WTC11 (cell line): ENCODE data around the gene CARS1. TPM values are rescaled to one million over a fixed set of nuclear protein-coding genes. Genes with fewer than 3 reads are reported as not detected.

Experiments used
- ATAC-seq: fragments of 200-7000 bp; cut with Tn5 transposase; 2 replicates; pipeline ENCODE4 v1.10.0; 2021; ENCODE audit warnings: mild to moderate bottlenecking, moderate library complexity
- CTCF ChIA-PET: fragments of 300-600 bp; sonication (Branson Sonifier 250); formaldehyde crosslinking; loops from one replicate; lab custom pipeline; 2021; ENCODE audit warnings: antibody characterized with exemption; lab: Charles Lee
- POLR2A ChIA-PET: fragments of 350-600 bp; sonication (Branson Sonifier 250); formaldehyde crosslinking; loops from one replicate; lab custom pipeline; 2021; ENCODE audit warnings: antibody characterized with exemption; lab: Charles Lee
- DNase-seq: peaks from one replicate; pipeline ENCODE4 v3.0.0; 2021; ENCODE audit warnings: low spot score
- H3K27ac Mint-ChIP-seq: 2 replicates; pipeline ENCODE4 v1.8.0; 2021; ENCODE audit warnings: mixed read lengths
- H3K27me3 Mint-ChIP-seq: 2 replicates; pipeline ENCODE4 v1.8.0; 2021; ENCODE audit warnings: low read depth, mild to moderate bottlenecking, moderate library complexity, mixed read lengths
- H3K36me3 Mint-ChIP-seq: 2 replicates; pipeline ENCODE4 v1.8.0; 2021; ENCODE audit warnings: mixed read lengths
- H3K4me1 Mint-ChIP-seq: 2 replicates; pipeline ENCODE4 v1.8.0; 2022; ENCODE audit warnings: mixed read lengths
- H3K4me3 Mint-ChIP-seq: 2 replicates; pipeline ENCODE4 v1.8.0; 2021; ENCODE audit warnings: mild to moderate bottlenecking, moderate library complexity, mixed read lengths
- H3K9me3 Mint-ChIP-seq: 2 replicates; pipeline ENCODE4 v1.8.0; 2021; ENCODE audit warnings: mixed read lengths
- ELF4 ChIP-seq: sonication (generic); formaldehyde crosslinking; IDR thresholded peaks from 2 replicates; pipeline ENCODE4 v1.8.1; 2022; ENCODE audit warnings: low read depth, mild to moderate bottlenecking, moderate library complexity, missing genetic modification reagents
- GTF2I ChIP-seq: fragments of 250-450 bp; sonication (Bioruptor Pico); conservative IDR thresholded peaks from 2 replicates; pipeline ENCODE4 v1.4.0; 2021; ENCODE audit warnings: mild to moderate bottlenecking
- HMGA2 ChIP-seq: fragments of 250-450 bp; sonication (Bioruptor Pico); IDR thresholded peaks from 2 replicates; pipeline ENCODE4 v1.4.0; 2021; ENCODE audit warnings: mild to moderate bottlenecking, moderate library complexity
- JUN ChIP-seq: sonication (generic); formaldehyde crosslinking; IDR thresholded peaks from 2 replicates; pipeline ENCODE4 v1.8.0; 2023; ENCODE audit warnings: mild to moderate bottlenecking, missing genetic modification reagents
- MYBL2 ChIP-seq: sonication (generic); formaldehyde crosslinking; IDR thresholded peaks from 2 replicates; pipeline ENCODE4 v1.8.1; 2023; ENCODE audit warnings: mild to moderate bottlenecking, moderate library complexity, missing genetic modification reagents
- NFE2L1 ChIP-seq: sonication (generic); formaldehyde crosslinking; IDR thresholded peaks from 2 replicates; pipeline ENCODE4 v1.8.1; 2023; ENCODE audit warnings: missing genetic modification reagents
- NR2C2 ChIP-seq: sonication (generic); formaldehyde crosslinking; IDR thresholded peaks from 2 replicates; pipeline ENCODE4 v1.8.0; 2022; ENCODE audit warnings: mild to moderate bottlenecking, missing genetic modification reagents
- NR3C1 ChIP-seq: sonication (generic); formaldehyde crosslinking; conservative IDR thresholded peaks from 2 replicates; pipeline ENCODE4 v1.8.1; 2023; ENCODE audit warnings: low read depth, mild to moderate bottlenecking, missing genetic modification reagents
- OVOL2 ChIP-seq: fragments of 250-450 bp; sonication (Bioruptor Pico); IDR thresholded peaks from 2 replicates; pipeline ENCODE4 v1.9.0; 2021; ENCODE audit warnings: mild to moderate bottlenecking, borderline replicate concordance
- PRRX2 ChIP-seq: fragments of 250-450 bp; sonication (Bioruptor Pico); IDR thresholded peaks from 2 replicates; pipeline ENCODE4 v1.8.0; 2021; ENCODE audit warnings: mild to moderate bottlenecking
- SOX15 ChIP-seq: fragments of 250-450 bp; sonication (Bioruptor Pico); IDR thresholded peaks from 2 replicates; pipeline ENCODE4 v1.9.0; 2021; ENCODE audit warnings: mild to moderate bottlenecking
- SP1 ChIP-seq: sonication (generic); formaldehyde crosslinking; conservative IDR thresholded peaks from 2 replicates; pipeline ENCODE4 v1.8.1; 2022; ENCODE audit warnings: missing genetic modification reagents
- TEAD1 ChIP-seq: sonication (generic); formaldehyde crosslinking; IDR thresholded peaks from 2 replicates; pipeline ENCODE4 v1.8.0; 2022; ENCODE audit warnings: mild to moderate bottlenecking, missing genetic modification reagents
- ZNF396 ChIP-seq: fragments of 250-450 bp; sonication (Bioruptor Pico); IDR thresholded peaks from 2 replicates; pipeline ENCODE4 v1.8.0; 2021; ENCODE audit warnings: mild to moderate bottlenecking, moderate library complexity, borderline replicate concordance
- ZNF671 ChIP-seq: fragments of 250-450 bp; sonication (Bioruptor Pico); IDR thresholded peaks from 2 replicates; pipeline ENCODE4 v1.8.0; 2021; ENCODE audit warnings: mild to moderate bottlenecking
- total RNA-seq: library from RNA; stranded (reverse); gene quantifications from 3 replicates; pipeline ENCODE4 v1.2.3, GENCODE V29; 2021
- TF ChIP-seq, protein P1 (sequence below): fragments of 250-450 bp; sonication (Bioruptor Pico); IDR thresholded peaks from 2 replicates; pipeline ENCODE4 v2.1.2; 2022; ENCODE audit warnings: mild to moderate bottlenecking, moderate library complexity
- TF ChIP-seq, protein P2 (sequence below): sonication (generic); formaldehyde crosslinking; IDR thresholded peaks from 2 replicates; pipeline ENCODE4 v1.8.1; 2023; ENCODE audit warnings: mild to moderate bottlenecking, missing genetic modification reagents, moderate library complexity
- TF ChIP-seq, protein P3 (sequence below): sonication (generic); formaldehyde crosslinking; IDR thresholded peaks from 2 replicates; pipeline ENCODE4 v1.8.1; 2022; ENCODE audit warnings: low read depth, missing genetic modification reagents, borderline replicate concordance
- TF ChIP-seq, protein P4 (sequence below): sonication (generic); formaldehyde crosslinking; IDR thresholded peaks from 2 replicates; pipeline ENCODE4 v1.8.1; 2022; ENCODE audit warnings: mild to moderate bottlenecking, missing genetic modification reagents, moderate library complexity, borderline replicate concordance
- TF ChIP-seq, protein P5 (sequence below): sonication (generic); formaldehyde crosslinking; IDR thresholded peaks from 2 replicates; pipeline ENCODE4 v1.8.0; 2022; ENCODE audit warnings: mild to moderate bottlenecking, missing genetic modification reagents
- TF ChIP-seq, protein P6 (sequence below): sonication (generic); formaldehyde crosslinking; IDR thresholded peaks from 2 replicates; pipeline ENCODE4 v1.8.0; 2023; ENCODE audit warnings: missing genetic modification reagents, mild to moderate bottlenecking, borderline replicate concordance

CARS1 gene
- total RNA-seq, 1 experiment from 2014 or later, result 92.0 TPM

DNA sequence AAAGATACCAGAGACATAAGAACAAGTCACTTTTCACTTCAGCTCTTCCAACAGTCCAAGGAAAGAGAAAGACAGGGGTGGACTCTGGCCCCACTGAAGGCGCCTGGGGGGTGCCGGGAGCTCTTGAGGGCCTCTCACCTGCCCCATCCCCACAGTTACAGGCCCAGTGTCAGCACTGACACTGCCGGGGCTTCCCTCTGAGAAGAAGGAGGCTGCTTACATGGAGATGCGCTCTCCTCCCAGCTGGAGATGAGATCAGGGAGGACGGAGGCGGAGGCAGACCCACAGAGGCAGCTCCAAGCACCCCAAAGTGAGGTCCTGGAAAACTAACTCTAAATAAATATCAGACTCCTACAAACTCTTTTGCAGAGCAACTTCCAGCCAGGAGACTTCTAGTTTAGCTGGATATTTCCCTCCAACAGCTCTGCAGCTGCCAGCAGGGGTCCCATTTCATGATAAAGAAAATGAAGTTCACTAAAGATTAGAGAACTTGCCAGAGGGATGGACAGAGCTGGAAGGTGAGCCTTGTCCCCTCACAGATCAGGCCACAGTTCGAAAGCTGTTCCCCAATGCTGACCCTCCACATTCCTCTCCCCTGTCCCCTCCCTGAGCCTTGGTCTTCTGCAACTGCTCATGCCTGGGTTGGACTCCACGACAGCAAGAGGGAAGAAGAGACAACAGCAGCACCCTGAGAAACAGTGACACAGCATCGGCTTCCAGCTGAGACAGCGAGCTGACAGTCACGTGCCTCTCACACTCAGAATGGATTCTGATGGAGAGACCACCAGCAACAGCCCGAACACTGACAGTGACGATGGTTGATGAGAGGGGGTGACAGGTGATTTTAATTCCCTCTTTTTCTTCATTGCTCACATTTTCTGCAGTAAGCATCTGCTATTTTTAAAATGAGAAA lies 5.8 kb downstream of the CARS1 start:
- Mint-ChIP-seq H3K27me3 (no peaks in the 10 kb centered on the region; the same call in 1 of the 2 replicates), H3K36me3 (peaks cover 14% of the 10 kb centered on the region; the same call in 1 of the 2 replicates), H3K4me1 (peaks cover 40% of the 10 kb centered on the region), H3K4me3 (peak overlapping the region; percentile 8; the same call in 1 of the 2 replicates), H3K9me3 (no peaks in the 10 kb centered on the region), H3K27ac (peak overlapping the region; percentile 85)
- CTCF ChIA-PET, result interaction anchor here (1.0 to 2.7 kb wide), 4 partner anchors 15 to 44 kb away, joined by 3 to 23 read pairs (median 4); no protein-coding TSS in a partner anchor
- DNase-seq, result no peak
- peak; percentile 19 for ATAC-seq
- POLR2A ChIA-PET, result no interaction called here
- TF ChIP-seq, protein P1, sequence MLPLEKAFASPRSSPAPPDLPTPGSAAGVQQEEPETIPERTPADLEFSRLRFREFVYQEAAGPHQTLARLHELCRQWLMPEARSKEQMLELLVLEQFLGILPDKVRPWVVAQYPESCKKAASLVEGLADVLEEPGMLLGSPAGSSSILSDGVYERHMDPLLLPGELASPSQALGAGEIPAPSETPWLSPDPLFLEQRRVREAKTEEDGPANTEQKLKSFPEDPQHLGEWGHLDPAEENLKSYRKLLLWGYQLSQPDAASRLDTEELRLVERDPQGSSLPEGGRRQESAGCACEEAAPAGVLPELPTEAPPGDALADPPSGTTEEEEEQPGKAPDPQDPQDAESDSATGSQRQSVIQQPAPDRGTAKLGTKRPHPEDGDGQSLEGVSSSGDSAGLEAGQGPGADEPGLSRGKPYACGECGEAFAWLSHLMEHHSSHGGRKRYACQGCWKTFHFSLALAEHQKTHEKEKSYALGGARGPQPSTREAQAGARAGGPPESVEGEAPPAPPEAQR (CRISPR knock-in tag), result no peak
- TF ChIP-seq NFE2L1 (CRISPR knock-in tag), result peak; percentile 43; the same call in 1 of the 2 replicates
- no peak for TF ChIP-seq TEAD1 (CRISPR knock-in tag)
- TF ChIP-seq NR3C1, result no peak
- TF ChIP-seq, protein P2, sequence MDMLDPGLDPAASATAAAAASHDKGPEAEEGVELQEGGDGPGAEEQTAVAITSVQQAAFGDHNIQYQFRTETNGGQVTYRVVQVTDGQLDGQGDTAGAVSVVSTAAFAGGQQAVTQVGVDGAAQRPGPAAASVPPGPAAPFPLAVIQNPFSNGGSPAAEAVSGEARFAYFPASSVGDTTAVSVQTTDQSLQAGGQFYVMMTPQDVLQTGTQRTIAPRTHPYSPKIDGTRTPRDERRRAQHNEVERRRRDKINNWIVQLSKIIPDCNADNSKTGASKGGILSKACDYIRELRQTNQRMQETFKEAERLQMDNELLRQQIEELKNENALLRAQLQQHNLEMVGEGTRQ (CRISPR knock-in tag), result peak; percentile 66
- TF ChIP-seq, protein P3, sequence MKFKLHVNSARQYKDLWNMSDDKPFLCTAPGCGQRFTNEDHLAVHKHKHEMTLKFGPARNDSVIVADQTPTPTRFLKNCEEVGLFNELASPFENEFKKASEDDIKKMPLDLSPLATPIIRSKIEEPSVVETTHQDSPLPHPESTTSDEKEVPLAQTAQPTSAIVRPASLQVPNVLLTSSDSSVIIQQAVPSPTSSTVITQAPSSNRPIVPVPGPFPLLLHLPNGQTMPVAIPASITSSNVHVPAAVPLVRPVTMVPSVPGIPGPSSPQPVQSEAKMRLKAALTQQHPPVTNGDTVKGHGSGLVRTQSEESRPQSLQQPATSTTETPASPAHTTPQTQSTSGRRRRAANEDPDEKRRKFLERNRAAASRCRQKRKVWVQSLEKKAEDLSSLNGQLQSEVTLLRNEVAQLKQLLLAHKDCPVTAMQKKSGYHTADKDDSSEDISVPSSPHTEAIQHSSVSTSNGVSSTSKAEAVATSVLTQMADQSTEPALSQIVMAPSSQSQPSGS, result no peak
- no peak for TF ChIP-seq ELF4 (CRISPR knock-in tag)
- no peak for TF ChIP-seq SP1 (CRISPR knock-in tag)
- no peak for TF ChIP-seq JUN (CRISPR knock-in tag)
- TF ChIP-seq NR2C2, result no peak

DNA sequence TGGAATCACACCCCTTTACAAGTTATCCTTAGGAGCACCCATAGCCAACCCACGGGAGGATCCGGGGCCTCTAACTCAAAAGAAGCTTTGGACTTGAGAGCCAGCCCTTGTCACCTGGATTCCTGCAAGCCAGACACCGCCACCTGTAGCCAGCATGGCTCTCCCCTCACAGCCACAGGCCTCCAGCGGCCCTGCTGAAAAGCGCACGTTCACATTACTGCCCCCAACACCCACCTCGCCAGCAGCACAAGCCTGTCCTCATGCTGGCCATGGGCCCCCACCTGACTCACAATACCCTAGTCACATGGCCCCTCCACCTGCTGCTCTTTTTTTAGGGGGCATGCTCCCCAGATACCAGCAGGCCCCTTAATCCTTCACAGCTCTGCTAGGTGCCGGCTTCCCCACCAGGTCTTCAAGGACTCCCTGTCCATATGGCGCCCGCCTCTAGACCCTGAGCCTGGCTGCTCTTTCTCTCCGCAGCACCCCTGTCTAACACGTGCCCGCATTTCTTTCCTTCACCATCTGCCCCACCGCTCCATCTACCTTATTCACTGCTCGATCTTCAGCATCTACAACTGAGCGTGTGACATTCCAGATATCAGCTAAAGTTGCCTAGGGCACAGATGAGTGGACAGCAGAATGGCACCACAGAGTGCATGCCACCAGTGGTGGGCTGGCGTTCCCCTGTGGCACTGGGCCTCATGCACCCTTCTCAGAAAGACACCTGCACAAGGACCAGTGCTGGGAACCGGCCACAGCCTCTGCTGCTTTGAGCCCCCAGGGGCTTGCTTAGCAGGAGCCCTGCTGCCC lies 6.6 kb downstream of the CARS1 start:
- TF ChIP-seq ZNF396 (CRISPR knock-in tag), result no peak
- TF ChIP-seq OVOL2 (CRISPR knock-in tag), result no peak
- no peak for TF ChIP-seq SOX15 (CRISPR knock-in tag)
- TF ChIP-seq GTF2I (CRISPR knock-in tag), result no peak
- no peak for TF ChIP-seq ZNF671 (CRISPR knock-in tag)
- TF ChIP-seq, protein P4, sequence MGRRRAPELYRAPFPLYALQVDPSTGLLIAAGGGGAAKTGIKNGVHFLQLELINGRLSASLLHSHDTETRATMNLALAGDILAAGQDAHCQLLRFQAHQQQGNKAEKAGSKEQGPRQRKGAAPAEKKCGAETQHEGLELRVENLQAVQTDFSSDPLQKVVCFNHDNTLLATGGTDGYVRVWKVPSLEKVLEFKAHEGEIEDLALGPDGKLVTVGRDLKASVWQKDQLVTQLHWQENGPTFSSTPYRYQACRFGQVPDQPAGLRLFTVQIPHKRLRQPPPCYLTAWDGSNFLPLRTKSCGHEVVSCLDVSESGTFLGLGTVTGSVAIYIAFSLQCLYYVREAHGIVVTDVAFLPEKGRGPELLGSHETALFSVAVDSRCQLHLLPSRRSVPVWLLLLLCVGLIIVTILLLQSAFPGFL (CRISPR knock-in tag), result no peak
- TF ChIP-seq, protein P5, sequence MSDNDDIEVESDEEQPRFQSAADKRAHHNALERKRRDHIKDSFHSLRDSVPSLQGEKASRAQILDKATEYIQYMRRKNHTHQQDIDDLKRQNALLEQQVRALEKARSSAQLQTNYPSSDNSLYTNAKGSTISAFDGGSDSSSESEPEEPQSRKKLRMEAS, result no peak
- no peak for TF ChIP-seq HMGA2
- TF ChIP-seq NR2C2, result no peak
- no peak for TF ChIP-seq PRRX2 (CRISPR knock-in tag)
- TF ChIP-seq MYBL2 (CRISPR knock-in tag), result no peak
- TF ChIP-seq, protein P6, sequence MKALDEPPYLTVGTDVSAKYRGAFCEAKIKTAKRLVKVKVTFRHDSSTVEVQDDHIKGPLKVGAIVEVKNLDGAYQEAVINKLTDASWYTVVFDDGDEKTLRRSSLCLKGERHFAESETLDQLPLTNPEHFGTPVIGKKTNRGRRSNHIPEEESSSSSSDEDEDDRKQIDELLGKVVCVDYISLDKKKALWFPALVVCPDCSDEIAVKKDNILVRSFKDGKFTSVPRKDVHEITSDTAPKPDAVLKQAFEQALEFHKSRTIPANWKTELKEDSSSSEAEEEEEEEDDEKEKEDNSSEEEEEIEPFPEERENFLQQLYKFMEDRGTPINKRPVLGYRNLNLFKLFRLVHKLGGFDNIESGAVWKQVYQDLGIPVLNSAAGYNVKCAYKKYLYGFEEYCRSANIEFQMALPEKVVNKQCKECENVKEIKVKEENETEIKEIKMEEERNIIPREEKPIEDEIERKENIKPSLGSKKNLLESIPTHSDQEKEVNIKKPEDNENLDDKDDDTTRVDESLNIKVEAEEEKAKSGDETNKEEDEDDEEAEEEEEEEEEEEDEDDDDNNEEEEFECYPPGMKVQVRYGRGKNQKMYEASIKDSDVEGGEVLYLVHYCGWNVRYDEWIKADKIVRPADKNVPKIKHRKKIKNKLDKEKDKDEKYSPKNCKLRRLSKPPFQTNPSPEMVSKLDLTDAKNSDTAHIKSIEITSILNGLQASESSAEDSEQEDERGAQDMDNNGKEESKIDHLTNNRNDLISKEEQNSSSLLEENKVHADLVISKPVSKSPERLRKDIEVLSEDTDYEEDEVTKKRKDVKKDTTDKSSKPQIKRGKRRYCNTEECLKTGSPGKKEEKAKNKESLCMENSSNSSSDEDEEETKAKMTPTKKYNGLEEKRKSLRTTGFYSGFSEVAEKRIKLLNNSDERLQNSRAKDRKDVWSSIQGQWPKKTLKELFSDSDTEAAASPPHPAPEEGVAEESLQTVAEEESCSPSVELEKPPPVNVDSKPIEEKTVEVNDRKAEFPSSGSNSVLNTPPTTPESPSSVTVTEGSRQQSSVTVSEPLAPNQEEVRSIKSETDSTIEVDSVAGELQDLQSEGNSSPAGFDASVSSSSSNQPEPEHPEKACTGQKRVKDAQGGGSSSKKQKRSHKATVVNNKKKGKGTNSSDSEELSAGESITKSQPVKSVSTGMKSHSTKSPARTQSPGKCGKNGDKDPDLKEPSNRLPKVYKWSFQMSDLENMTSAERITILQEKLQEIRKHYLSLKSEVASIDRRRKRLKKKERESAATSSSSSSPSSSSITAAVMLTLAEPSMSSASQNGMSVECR (CRISPR knock-in tag), result no peak
- Mint-ChIP-seq H3K4me1 (peaks cover 31% of the 10 kb centered on the region), H3K4me3 (no peak overlapping the region), H3K9me3 (no peaks in the 10 kb centered on the region), H3K36me3 (peaks cover 14% of the 10 kb centered on the region; the same call in 1 of the 2 replicates), H3K27ac (peak overlapping the region; percentile 78), H3K27me3 (no peaks in the 10 kb centered on the region; the same call in 1 of the 2 replicates)
- CTCF ChIA-PET, result interaction anchor here (1.0 to 2.7 kb wide), 4 partner anchors 14 to 45 kb away, joined by 3 to 23 read pairs (median 4); no protein-coding TSS in a partner anchor
- no peak for DNase-seq
- ATAC-seq, result no peak
- POLR2A ChIA-PET, result interaction anchor here (1.0 kb wide), 1 partner anchor 8 kb away, joined by 3 read pairs; no protein-coding TSS in a partner anchor
